ENCODE data around the gene HS3ST3A1. TPM values are rescaled to one million over a fixed set of nuclear protein-coding genes. Genes with fewer than 3 reads are reported as not detected.
A peak's percentile ranks its signal among the peaks of the same experiment; 100 is the strongest.

HS3ST3A1 gene
- total and polyA plus RNA-seq, 4 donors: 0.18 to 8.0 (median 5.6) TPM

DNA sequence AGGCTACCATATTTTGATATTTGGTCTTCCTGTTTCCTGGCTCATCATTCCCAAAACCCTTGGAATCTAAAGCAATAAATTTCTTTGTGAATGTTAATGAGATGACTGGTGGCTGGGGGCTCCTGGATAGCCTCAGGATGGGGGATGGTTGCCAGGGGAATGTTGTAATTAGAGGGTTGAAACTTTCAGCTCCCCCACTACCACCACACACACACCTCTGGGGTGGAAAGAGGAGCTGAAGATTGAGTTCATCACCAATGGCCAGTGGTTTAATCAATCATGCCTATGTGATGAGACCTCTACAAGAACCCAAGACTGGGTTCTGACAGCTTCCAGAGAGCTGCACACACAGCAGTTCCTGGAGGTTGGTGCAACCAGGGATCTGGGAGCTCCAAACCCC, 59.1 kb downstream of the HS3ST3A1 start:
- Histone ChIP-seq H3K9me3 (ENCODE audit: control insufficient read depth in 4 of 4, insufficient read depth in 3 of 4, low read length in 3 of 4) (peaks cover 0 to 5% (median 1%) of the 10 kb centered on the region in 4 donors), H3K4me3 (no peak overlapping the region), H3K9ac (ENCODE audit: insufficient read depth in 1 of 2, low read length in 2 of 2) (no peak overlapping the region), H3K36me3 (ENCODE audit: control insufficient read depth in 4 of 4, insufficient read depth in 4 of 4, low read length in 4 of 4) (no peaks in the 10 kb centered on the region), H3K4me1 (ENCODE audit: control insufficient read depth in 5 of 5, insufficient read depth in 5 of 5, low read length in 5 of 5) (peaks cover 0 to 57% (median 6%) of the 10 kb centered on the region in 5 donors), H3K27me3 (ENCODE audit: control insufficient read depth in 3 of 3, insufficient read depth in 3 of 3, low read length in 2 of 3) (no peaks in the 10 kb centered on the region), H3K27ac (ENCODE audit: low read depth in 1 of 2, low read length in 1 of 2) (no peak overlapping the region)
- DNase-seq (no peak), ATAC-seq (ENCODE audit: insufficient read depth, low FRiP score) (no peak)
- TF ChIP-seq, protein P1, sequence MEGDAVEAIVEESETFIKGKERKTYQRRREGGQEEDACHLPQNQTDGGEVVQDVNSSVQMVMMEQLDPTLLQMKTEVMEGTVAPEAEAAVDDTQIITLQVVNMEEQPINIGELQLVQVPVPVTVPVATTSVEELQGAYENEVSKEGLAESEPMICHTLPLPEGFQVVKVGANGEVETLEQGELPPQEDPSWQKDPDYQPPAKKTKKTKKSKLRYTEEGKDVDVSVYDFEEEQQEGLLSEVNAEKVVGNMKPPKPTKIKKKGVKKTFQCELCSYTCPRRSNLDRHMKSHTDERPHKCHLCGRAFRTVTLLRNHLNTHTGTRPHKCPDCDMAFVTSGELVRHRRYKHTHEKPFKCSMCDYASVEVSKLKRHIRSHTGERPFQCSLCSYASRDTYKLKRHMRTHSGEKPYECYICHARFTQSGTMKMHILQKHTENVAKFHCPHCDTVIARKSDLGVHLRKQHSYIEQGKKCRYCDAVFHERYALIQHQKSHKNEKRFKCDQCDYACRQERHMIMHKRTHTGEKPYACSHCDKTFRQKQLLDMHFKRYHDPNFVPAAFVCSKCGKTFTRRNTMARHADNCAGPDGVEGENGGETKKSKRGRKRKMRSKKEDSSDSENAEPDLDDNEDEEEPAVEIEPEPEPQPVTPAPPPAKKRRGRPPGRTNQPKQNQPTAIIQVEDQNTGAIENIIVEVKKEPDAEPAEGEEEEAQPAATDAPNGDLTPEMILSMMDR (IDR thresholded peaks at IDR 0.05; ENCODE audit: control extremely low read depth, extremely low read depth): no peak

- peak; percentile 43 for ATAC-seq (ENCODE audit: insufficient read depth, low FRiP score)
- Histone ChIP-seq H3K4me1 (ENCODE audit: control insufficient read depth in 5 of 5, insufficient read depth in 5 of 5, low read length in 5 of 5) (peaks cover 0 to 71% (median 6%) of the 10 kb centered on the region in 5 donors), H3K9ac (ENCODE audit: insufficient read depth in 1 of 2, low read length in 2 of 2) (no peak overlapping the region), H3K27me3 (ENCODE audit: control insufficient read depth in 3 of 3, insufficient read depth in 3 of 3, low read length in 2 of 3) (no peaks in the 10 kb centered on the region), H3K4me3 (no peak overlapping the region), H3K27ac (ENCODE audit: low read depth in 1 of 2, low read length in 1 of 2) (no peak overlapping the region), H3K36me3 (ENCODE audit: control insufficient read depth in 4 of 4, insufficient read depth in 4 of 4, low read length in 4 of 4) (no peaks in the 10 kb centered on the region), H3K9me3 (ENCODE audit: control insufficient read depth in 4 of 4, insufficient read depth in 3 of 4, low read length in 3 of 4) (peaks cover 0 to 5% (median 1%) of the 10 kb centered on the region in 4 donors)
- peak in 2 of 3 donors; percentile 73 to 88 for DNase-seq
- 76 to 92% methylated on average over 2 of the region's 2 CpGs for WGBS, 2 donors
- TF ChIP-seq, protein P1 (IDR thresholded peaks at IDR 0.05; ENCODE audit: control extremely low read depth, extremely low read depth): no peak
These were observed 60.7 kb downstream of the HS3ST3A1 start for GRCh38 chr17:13541032-13541480.

DNA sequence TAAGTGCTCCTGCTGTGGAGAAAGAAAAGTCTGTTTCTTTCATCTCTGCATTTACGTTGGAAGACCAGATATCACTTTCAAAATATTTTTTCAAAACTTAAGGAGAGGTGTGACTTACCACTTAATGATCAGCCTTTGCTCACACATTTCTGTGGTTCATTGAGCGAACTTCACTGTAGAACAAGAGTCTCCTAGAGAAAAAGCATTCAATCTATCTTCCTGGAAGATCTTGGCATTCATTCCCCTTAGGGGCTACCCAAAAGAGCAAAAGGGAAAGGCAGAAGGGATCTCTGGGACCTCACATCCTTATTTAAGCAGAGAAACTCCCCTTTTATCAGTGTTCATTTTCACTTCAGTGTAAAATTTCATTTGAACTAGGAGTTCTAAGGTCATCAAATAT, 61.2 kb downstream of the HS3ST3A1 start:
- no peak overlapping the region for H3K9ac ChIP-seq (ENCODE audit: insufficient read depth in 1 of 2, low read length in 2 of 2)
- no peaks in the 10 kb centered on the region for H3K27me3 ChIP-seq (ENCODE audit: control insufficient read depth in 3 of 3, insufficient read depth in 3 of 3, low read length in 2 of 3)
- no peaks in the 10 kb centered on the region for H3K36me3 ChIP-seq (ENCODE audit: control insufficient read depth in 4 of 4, insufficient read depth in 4 of 4, low read length in 4 of 4)
- H3K4me3 ChIP-seq: no peak overlapping the region
- H3K9me3 ChIP-seq (ENCODE audit: control insufficient read depth in 4 of 4, insufficient read depth in 3 of 4, low read length in 3 of 4): peaks cover 0 to 5% (median 1%) of the 10 kb centered on the region in 4 donors
- ATAC-seq (ENCODE audit: insufficient read depth, low FRiP score) (no peak), DNase-seq (peak in 1 of 3 donors; percentile 29)
- TF ChIP-seq, protein P1 (IDR thresholded peaks at IDR 0.05; ENCODE audit: control extremely low read depth, extremely low read depth): no peak
- no peak overlapping the region for H3K27ac ChIP-seq (ENCODE audit: low read depth in 1 of 2, low read length in 1 of 2)
- H3K4me1 ChIP-seq (ENCODE audit: control insufficient read depth in 5 of 5, insufficient read depth in 5 of 5, low read length in 5 of 5): peaks cover 0 to 71% (median 6%) of the 10 kb centered on the region in 5 donors
- WGBS, 2 donors: 66 to 80% methylated on average over 2 of the region's 2 CpGs

DNA sequence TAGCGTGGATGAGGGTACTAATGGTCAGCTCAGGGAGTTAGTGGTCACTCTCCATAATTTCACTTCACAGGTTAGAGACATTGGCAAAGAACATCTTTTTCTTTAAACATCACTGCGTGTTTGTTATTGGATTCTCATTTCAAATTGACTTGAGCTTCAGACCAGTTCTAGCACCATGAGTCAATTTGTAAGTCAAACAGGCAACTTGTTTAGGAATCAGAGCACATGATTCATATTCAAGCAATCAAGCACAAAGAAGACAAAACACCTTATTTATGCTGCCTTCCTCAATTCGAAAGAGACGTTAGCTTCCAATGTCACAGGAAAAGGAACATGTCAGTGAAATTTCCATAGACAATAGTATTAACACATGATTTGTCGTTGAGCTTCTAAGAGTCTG, 62.3 kb downstream of the HS3ST3A1 start:
- Histone ChIP-seq H3K4me3 (no peak overlapping the region), H3K4me1 (ENCODE audit: control insufficient read depth in 5 of 5, insufficient read depth in 5 of 5, low read length in 5 of 5) (peaks cover 0 to 60% (median 6%) of the 10 kb centered on the region in 5 donors), H3K36me3 (ENCODE audit: control insufficient read depth in 4 of 4, insufficient read depth in 4 of 4, low read length in 4 of 4) (no peaks in the 10 kb centered on the region), H3K27ac (ENCODE audit: low read depth in 1 of 2, low read length in 1 of 2) (no peak overlapping the region), H3K9ac (ENCODE audit: insufficient read depth in 1 of 2, low read length in 2 of 2) (no peak overlapping the region), H3K27me3 (ENCODE audit: control insufficient read depth in 3 of 3, insufficient read depth in 3 of 3, low read length in 2 of 3) (no peaks in the 10 kb centered on the region), H3K9me3 (ENCODE audit: control insufficient read depth in 4 of 4, insufficient read depth in 3 of 4, low read length in 3 of 4) (peaks cover 2 to 7% (median 5%) of the 10 kb centered on the region in 4 donors)
- TF ChIP-seq, protein P1 (IDR thresholded peaks at IDR 0.05; ENCODE audit: control extremely low read depth, extremely low read depth): no peak
- ATAC-seq (ENCODE audit: insufficient read depth, low FRiP score) (no peak), DNase-seq (no peak)
- 89 to 90% methylated on average over 5 of the region's 5 CpGs for WGBS, 2 donors

Measured in lung (tissue), 12 donors.